ENCODE measurements around the gene ZSWIM3.
A peak's percentile ranks its signal among the peaks of the same experiment; 100 is the strongest.

GRCh38 chr20:45823949-45824835 lies 33.2 kb upstream of the ZSWIM3 start:
- peak; percentile 43 to 61 (median 53) for TF ChIP-seq CTCF (IDR thresholded peaks at IDR 0.05)
- no peak for TF ChIP-seq POLR2A (IDR thresholded peaks at IDR 0.05)
- no peak for TF ChIP-seq POLR2AphosphoS5 (IDR thresholded peaks at IDR 0.05)
- TF ChIP-seq EP300 (IDR thresholded peaks at IDR 0.05; ENCODE audit: low read depth) = no peak
